ENCODE data around the gene DNAJC21. TPM values are rescaled to one million over a fixed set of nuclear protein-coding genes. Genes with fewer than 3 reads are reported as not detected.

DNAJC21 gene
- total and polyA plus RNA-seq, 10 donors, result 16.3 to 35.2 (median 29.1) TPM

DNA sequence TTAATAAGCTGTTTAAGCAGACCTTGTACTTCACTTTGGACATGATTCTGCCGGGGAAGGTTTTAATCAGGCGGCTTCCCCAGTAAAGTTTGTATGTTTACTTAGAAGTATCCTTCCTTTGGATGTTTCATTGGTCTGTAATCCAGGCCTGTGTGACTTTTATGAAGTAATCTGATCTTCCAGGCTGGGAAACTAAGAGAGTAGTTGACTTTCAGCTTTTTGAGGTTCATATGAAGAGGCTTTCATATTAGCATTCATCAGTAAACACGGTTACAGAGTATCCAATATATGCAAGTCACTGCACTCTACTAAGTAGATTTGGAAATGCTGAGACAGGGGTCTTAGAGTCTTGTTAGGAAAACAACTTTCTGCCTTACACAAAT, 1.1 kb downstream of the DNAJC21 start:
- peak overlapping the region; percentile 68 to 97 (median 89) for H3K4me3 ChIP-seq

GRCh38 chr5:34930870-34931269, 1.5 kb downstream of the DNAJC21 start:
- DNase-seq, result no peak
- intact Hi-C loops (cut with DNase I; ENCODE audit: low total_unique reads), result no loop called here
- TF ChIP-seq POLR2AphosphoS5 (IDR thresholded peaks at IDR 0.05), result no peak
- TF ChIP-seq, protein P1, sequence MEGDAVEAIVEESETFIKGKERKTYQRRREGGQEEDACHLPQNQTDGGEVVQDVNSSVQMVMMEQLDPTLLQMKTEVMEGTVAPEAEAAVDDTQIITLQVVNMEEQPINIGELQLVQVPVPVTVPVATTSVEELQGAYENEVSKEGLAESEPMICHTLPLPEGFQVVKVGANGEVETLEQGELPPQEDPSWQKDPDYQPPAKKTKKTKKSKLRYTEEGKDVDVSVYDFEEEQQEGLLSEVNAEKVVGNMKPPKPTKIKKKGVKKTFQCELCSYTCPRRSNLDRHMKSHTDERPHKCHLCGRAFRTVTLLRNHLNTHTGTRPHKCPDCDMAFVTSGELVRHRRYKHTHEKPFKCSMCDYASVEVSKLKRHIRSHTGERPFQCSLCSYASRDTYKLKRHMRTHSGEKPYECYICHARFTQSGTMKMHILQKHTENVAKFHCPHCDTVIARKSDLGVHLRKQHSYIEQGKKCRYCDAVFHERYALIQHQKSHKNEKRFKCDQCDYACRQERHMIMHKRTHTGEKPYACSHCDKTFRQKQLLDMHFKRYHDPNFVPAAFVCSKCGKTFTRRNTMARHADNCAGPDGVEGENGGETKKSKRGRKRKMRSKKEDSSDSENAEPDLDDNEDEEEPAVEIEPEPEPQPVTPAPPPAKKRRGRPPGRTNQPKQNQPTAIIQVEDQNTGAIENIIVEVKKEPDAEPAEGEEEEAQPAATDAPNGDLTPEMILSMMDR (IDR thresholded peaks at IDR 0.05 in 8 of 11, conservative IDR thresholded peaks at IDR 0.05 in 3 of 11), result no peak
- TF ChIP-seq POLR2A (IDR thresholded peaks at IDR 0.05), result no peak
- Histone ChIP-seq H3K9me3 (no peaks in the 10 kb centered on the region), H3K27me3 (replicated peaks in 1 of 7) (no peaks in the 10 kb centered on the region), H3K27ac (peak overlapping the region in 2 of 8 donors; percentile 96 to 97), H3K36me3 (peaks cover 0 to 39% (median 13%) of the 10 kb centered on the region in 6 donors), H3K4me3 (peak overlapping the region in 6 of 8 donors; percentile 74 to 97 (median 90)), H3K4me1 (peaks cover 10 to 46% (median 32%) of the 10 kb centered on the region in 6 donors)
- 75 to 90% (median 88%) methylated on average over 4 of the region's 4 CpGs for WGBS, 5 donors

More for the DNA sequence above, 1.1 kb downstream of the DNAJC21 start:
- TF ChIP-seq, protein P1 (IDR thresholded peaks at IDR 0.05 in 8 of 11, conservative IDR thresholded peaks at IDR 0.05 in 3 of 11), result no peak
- no peak for TF ChIP-seq POLR2AphosphoS5 (IDR thresholded peaks at IDR 0.05)
- no peak for TF ChIP-seq POLR2A (IDR thresholded peaks at IDR 0.05)
- Histone ChIP-seq H3K36me3 (peaks cover 0 to 39% (median 13%) of the 10 kb centered on the region in 6 donors), H3K4me1 (peaks cover 10 to 46% (median 32%) of the 10 kb centered on the region in 6 donors), H3K27me3 (replicated peaks in 1 of 7) (no peaks in the 10 kb centered on the region), H3K9me3 (no peaks in the 10 kb centered on the region), H3K27ac (peak overlapping the region; percentile 79 to 98 (median 95))
- 1 to 2% (median 1%) methylated on average over 3 of the region's 3 CpGs for WGBS, 5 donors
- intact Hi-C loops (cut with DNase I; ENCODE audit: low total_unique reads), result no loop called here
- no peak for DNase-seq

- DNase-seq, result no peak
- TF ChIP-seq, protein P1 (IDR thresholded peaks at IDR 0.05 in 8 of 11, conservative IDR thresholded peaks at IDR 0.05 in 3 of 11), result no peak
- TF ChIP-seq POLR2AphosphoS5 (IDR thresholded peaks at IDR 0.05) (no peak), POLR2A (IDR thresholded peaks at IDR 0.05) (no peak)
- H3K27ac ChIP-seq, result no peak overlapping the region
- H3K27me3 ChIP-seq (replicated peaks in 1 of 7), result no peaks in the 10 kb centered on the region
- intact Hi-C loops (cut with DNase I; ENCODE audit: low total_unique reads), result no loop called here
- peaks cover 10 to 45% (median 32%) of the 10 kb centered on the region in 6 donors for H3K4me1 ChIP-seq
- no peaks in the 10 kb centered on the region for H3K9me3 ChIP-seq
- H3K36me3 ChIP-seq, result peaks cover 0 to 46% (median 24%) of the 10 kb centered on the region in 6 donors
- 86 to 92% (median 89%) methylated on average over 2 of the region's 2 CpGs for WGBS, 5 donors
- H3K4me3 ChIP-seq, result no peak overlapping the region
Measured at GRCh38 chr5:34932947-34933346, 3.6 kb downstream of the DNAJC21 start.

DNA sequence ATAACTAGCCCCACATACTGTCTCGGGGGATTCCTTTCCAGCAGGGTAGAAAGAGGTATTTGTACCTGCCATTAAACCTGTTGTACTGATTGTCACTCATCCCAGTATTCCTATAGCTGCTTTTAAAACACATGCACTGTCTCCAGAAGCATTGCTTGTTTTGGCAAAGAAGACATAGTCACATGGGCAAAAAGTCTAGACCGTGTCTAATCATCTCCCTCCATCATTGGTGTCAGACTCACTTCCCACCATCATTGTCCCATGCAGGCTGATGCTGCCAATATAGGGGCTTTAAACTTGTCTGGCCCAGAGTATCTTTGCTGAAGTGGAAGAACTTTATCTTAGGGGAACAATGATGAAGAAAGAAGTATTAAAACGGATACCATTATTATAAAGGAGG, 12.6 kb downstream of the DNAJC21 start:
- intact Hi-C loops (cut with DNase I; ENCODE audit: low total_unique reads), result no loop called here

More for the DNA sequence above, 12.6 kb downstream of the DNAJC21 start:
- TF ChIP-seq, protein P1 (IDR thresholded peaks at IDR 0.05 in 8 of 11, conservative IDR thresholded peaks at IDR 0.05 in 3 of 11), result no peak
- TF ChIP-seq POLR2A (IDR thresholded peaks at IDR 0.05) (no peak), POLR2AphosphoS5 (IDR thresholded peaks at IDR 0.05) (no peak)
- whole genome bisulfite sequencing, 5 donors, result 94 to 98% (median 98%) methylated on average over 3 of the region's 3 CpGs
- Histone ChIP-seq H3K36me3 (peaks cover 0 to 100% (median 79%) of the 10 kb centered on the region in 6 donors), H3K27ac (no peak overlapping the region), H3K4me1 (no peaks in the 10 kb centered on the region), H3K4me3 (no peak overlapping the region), H3K27me3 (replicated peaks in 1 of 7) (no peaks in the 10 kb centered on the region), H3K9me3 (no peaks in the 10 kb centered on the region)
- DNase-seq, result no peak
